Non-pigmented ciliary epithelial cell (primary cell): ENCODE results near the gene MOSPD3.
"Not testable (repeated sequence)": the region's sequence is repeated elsewhere in the genome, so short reads cannot be mapped to it uniquely, and the experiment has no call there.

Experiments
- DNase-seq: peaks from one replicate; pipeline ENCODE4 v3.0.0-alpha.2; 2010; ENCODE audit warnings: low read depth

Gene MOSPD3

GRCh38 chr7:100626530-100627237, 14.3 kb downstream of the MOSPD3 start:
- DNase-seq = no peak

- DNase-seq = no peak
Measured at GRCh38 chr7:100627238-100627549, 14.9 kb downstream of the MOSPD3 start.

- no peak for DNase-seq
Measured at GRCh38 chr7:100629117-100629716, 16.9 kb downstream of the MOSPD3 start.

GRCh38 chr7:100630066-100630465, 17.7 kb downstream of the MOSPD3 start:
- no peak for DNase-seq

- no peak for DNase-seq
Measured at GRCh38 chr7:100632951-100633717, 20.8 kb downstream of the MOSPD3 start.

- DNase-seq = no peak
Measured at GRCh38 chr7:100639995-100640516, 27.7 kb downstream of the MOSPD3 start.

- no peak for DNase-seq
Measured at GRCh38 chr7:100640517-100641440, 28.4 kb downstream of the MOSPD3 start.

- DNase-seq = no peak
Measured at GRCh38 chr7:100641463-100641859, 29.1 kb downstream of the MOSPD3 start, which contains the start of gene TFR2. Gene TFR2, minus strand, starts transcription at chr7:100641552. Its CDS starts 43 bp downstream, at chr7:100641509.

- DNase-seq = no peak
Measured at GRCh38 chr7:100641860-100642533, 29.7 kb downstream of the MOSPD3 start.

GRCh38 chr7:100642534-100642907, 30.2 kb downstream of the MOSPD3 start:
- no peak for DNase-seq

- no peak for DNase-seq
Measured at GRCh38 chr7:100649826-100650565, 37.7 kb downstream of the MOSPD3 start.

- DNase-seq = no peak
Measured at GRCh38 chr7:100654908-100655831, 42.8 kb downstream of the MOSPD3 start.

GRCh38 chr7:100655908-100656674, 43.8 kb downstream of the MOSPD3 start, which contains the start of gene ACTL6B:
Gene ACTL6B, minus strand, starts transcription at chr7:100656448. Its CDS starts 94 bp downstream, at chr7:100656354.
- no peak for DNase-seq

GRCh38 chr7:100662194-100662776, 49.9 kb downstream of the MOSPD3 start:
- DNase-seq = not testable (repeated sequence)
